BE2C (cell line): Measurements from ENCODE around the gene ASPRV1.

ENCODE experiments used
- DNase-seq: peaks from one replicate; pipeline ENCODE4 v3.0.0-alpha.2; 2020
- H3K27me3 ChIP-seq: fragments of 250-450 bp; sonication (Bioruptor Pico); 2 replicates; pipeline ENCODE4 v1.5.1; 2020; ENCODE audit warnings: mild to moderate bottlenecking
- H3K36me3 ChIP-seq: fragments of 250-450 bp; sonication (Bioruptor Pico); 2 replicates; pipeline ENCODE4 v1.5.1; 2020; ENCODE audit warnings: mild to moderate bottlenecking
- H3K4me1 ChIP-seq: fragments of 250-450 bp; sonication (Bioruptor Pico); 2 replicates; pipeline ENCODE4 v1.5.1; 2020
- H3K4me3 ChIP-seq: 2 replicates; pipeline ENCODE4 v1.5.1; 2011; ENCODE audit warnings: low read depth, low read length
- H3K9me3 ChIP-seq: fragments of 250-450 bp; sonication (Bioruptor Pico); 2 replicates; pipeline ENCODE4 v1.5.1; 2020
- TF ChIP-seq, protein P1 (sequence below): IDR thresholded peaks from 2 replicates; pipeline ENCODE4 v1.5.1; 2012; ENCODE audit warnings: mild to moderate bottlenecking, low read depth, low read length

The ASPRV1 gene

DNA sequence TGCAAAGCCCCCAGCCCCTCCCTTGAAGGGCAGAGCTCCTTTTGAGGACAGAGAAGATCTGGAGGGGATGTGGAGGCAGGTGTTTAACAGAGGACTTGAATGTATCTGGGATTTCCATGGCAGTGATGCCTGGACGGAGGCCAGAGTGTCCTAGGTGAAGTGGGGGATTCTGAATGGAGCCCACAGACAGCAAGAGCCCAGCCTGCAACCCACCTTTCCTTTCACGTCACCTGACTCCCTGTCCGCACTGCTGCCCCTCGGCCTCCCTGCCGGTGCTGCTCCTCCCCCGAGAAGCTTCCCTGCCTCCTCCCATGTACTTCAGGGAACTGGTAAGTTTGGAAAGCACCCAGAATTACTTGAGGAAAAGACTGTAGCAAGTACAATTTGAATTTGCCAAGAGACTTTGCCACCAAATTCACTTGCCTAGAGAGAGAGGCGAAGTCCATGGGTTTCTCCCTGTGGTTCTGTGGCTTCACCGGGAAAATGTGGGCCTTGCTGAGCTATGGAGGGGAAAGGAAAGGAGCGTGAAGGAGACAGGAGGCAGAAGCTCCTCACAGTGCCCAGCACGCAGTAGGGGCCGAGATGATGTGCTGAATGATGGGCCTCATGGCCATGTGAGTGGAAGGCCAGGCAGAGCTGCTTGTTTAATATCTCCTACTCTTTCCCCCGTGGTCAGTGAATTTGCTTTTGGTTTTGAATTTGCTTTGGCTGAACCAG, 13.9 kb upstream of the ASPRV1 start:
- H3K4me1 ChIP-seq: no peaks in the 10 kb centered on the region
- no peaks in the 10 kb centered on the region for H3K27me3 ChIP-seq
- no peak overlapping the region for H3K4me3 ChIP-seq
- H3K9me3 ChIP-seq: no peaks in the 10 kb centered on the region
- no peak for DNase-seq
- H3K36me3 ChIP-seq: no peaks in the 10 kb centered on the region
- TF ChIP-seq, protein P1, sequence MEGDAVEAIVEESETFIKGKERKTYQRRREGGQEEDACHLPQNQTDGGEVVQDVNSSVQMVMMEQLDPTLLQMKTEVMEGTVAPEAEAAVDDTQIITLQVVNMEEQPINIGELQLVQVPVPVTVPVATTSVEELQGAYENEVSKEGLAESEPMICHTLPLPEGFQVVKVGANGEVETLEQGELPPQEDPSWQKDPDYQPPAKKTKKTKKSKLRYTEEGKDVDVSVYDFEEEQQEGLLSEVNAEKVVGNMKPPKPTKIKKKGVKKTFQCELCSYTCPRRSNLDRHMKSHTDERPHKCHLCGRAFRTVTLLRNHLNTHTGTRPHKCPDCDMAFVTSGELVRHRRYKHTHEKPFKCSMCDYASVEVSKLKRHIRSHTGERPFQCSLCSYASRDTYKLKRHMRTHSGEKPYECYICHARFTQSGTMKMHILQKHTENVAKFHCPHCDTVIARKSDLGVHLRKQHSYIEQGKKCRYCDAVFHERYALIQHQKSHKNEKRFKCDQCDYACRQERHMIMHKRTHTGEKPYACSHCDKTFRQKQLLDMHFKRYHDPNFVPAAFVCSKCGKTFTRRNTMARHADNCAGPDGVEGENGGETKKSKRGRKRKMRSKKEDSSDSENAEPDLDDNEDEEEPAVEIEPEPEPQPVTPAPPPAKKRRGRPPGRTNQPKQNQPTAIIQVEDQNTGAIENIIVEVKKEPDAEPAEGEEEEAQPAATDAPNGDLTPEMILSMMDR: no peak

DNA sequence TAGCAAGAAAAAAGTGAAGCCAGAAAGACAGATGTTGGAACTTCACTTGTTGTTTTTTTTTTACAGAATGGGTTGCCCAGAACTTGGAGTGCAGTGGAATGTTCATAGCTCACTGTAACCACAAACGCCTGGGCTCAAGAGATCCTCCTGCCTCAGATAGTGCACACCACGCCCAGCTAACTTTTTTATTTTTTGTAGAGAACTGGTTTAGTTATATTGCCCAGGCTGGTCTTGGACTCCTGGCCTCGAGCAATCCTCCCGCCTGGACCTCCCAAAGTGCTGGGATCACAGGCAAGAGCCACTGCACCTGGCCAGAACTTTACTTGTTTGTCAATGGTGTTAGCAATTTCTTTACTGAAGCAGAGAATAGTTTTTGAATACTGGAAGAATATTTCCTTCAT, 11.9 kb upstream of the ASPRV1 start:
- TF ChIP-seq, protein P1: no peak
- DNase-seq: no peak
- Histone ChIP-seq H3K36me3 (no peaks in the 10 kb centered on the region), H3K9me3 (no peaks in the 10 kb centered on the region), H3K4me1 (no peaks in the 10 kb centered on the region), H3K27me3 (no peaks in the 10 kb centered on the region), H3K4me3 (no peak overlapping the region)

DNA sequence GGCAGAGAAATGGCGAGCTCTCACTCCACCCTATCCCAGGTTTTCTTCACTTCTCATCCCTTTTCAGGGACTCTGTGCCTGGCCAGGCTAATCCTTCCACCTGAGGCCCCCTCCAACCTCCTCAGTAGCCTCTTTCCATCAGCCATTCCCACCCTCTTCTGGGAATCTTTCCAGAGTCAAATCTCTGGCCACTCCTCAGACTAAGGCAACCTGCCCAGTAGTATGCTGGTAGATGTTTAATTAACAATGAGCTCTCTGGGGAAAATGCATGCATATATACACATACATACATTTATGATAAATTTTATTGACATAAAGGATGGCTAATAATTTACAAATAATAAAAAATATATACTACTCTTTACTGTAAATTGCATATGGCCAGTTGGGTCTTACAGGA, 11.4 kb upstream of the ASPRV1 start:
- H3K4me1 ChIP-seq: no peaks in the 10 kb centered on the region
- DNase-seq: no peak
- no peaks in the 10 kb centered on the region for H3K36me3 ChIP-seq
- TF ChIP-seq, protein P1: no peak
- H3K27me3 ChIP-seq: no peaks in the 10 kb centered on the region
- no peaks in the 10 kb centered on the region for H3K9me3 ChIP-seq
- no peak overlapping the region for H3K4me3 ChIP-seq

DNA sequence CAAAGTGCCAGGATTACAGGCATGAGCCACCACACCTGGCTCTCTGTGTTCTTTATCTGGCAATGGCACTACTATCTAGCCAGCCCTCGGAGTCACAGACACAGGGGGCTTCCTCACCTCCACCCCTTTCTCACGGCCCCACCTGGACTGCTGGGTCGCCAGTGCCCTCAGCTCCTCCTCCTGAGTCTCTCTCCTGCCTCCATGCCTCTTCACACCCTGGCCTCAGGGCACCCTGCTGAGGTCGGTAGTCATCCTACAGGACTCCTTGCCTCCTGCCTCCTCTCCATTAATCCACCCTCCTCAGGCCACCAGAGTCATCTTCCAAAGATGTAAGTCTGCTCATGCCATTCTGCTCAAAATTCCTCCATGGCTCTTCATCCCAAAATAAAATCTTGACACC, 8.6 kb upstream of the ASPRV1 start:
- Histone ChIP-seq H3K27me3 (no peaks in the 10 kb centered on the region), H3K4me3 (no peak overlapping the region), H3K4me1 (no peaks in the 10 kb centered on the region), H3K9me3 (no peaks in the 10 kb centered on the region), H3K36me3 (no peaks in the 10 kb centered on the region)
- TF ChIP-seq, protein P1: no peak
- DNase-seq: no peak

DNA sequence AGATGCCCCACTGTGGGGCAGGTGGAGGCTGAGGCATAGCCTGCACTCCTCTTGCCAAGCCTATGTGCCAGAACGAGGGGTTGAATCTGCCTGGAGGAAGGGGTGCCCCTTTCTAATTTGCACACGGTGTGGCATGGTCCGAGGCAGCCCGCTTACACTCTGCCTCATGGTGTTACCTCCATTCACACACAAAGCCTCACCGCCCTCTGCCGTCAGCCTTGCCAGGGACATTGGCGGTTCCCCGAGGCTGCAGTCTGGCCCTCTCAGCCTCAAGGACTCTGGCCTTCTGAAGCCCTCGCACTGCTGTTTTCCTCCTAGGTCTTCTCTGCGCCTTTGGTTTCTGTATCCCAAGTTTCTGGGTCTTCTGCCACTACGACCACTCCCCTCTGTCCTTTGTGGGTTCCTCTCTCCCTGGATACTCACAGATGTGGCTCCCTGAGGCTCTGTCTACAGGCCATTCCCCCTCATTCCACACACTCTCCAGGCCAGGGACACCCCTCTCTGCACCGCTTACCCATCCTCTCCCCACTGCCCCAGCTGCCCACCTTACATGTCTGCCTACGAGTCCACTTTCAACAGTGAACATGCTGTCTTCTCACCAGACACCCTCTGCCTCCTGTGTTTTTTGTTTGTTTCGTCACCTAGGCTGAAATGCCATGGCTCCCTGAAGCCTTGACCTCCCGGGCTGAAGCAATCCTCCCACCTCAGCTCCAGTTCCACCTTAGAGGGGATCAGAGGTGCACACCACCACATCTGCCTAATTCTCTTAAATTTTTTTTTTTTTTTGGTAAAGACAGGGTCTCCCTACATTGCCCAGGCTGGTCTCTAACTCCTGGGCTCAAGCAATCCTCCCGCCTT, 7.9 kb upstream of the ASPRV1 start:
- TF ChIP-seq, protein P1: no peak
- no peak for DNase-seq
- Histone ChIP-seq H3K4me3 (no peak overlapping the region), H3K27me3 (no peaks in the 10 kb centered on the region), H3K36me3 (no peaks in the 10 kb centered on the region), H3K9me3 (no peaks in the 10 kb centered on the region), H3K4me1 (no peaks in the 10 kb centered on the region)

DNA sequence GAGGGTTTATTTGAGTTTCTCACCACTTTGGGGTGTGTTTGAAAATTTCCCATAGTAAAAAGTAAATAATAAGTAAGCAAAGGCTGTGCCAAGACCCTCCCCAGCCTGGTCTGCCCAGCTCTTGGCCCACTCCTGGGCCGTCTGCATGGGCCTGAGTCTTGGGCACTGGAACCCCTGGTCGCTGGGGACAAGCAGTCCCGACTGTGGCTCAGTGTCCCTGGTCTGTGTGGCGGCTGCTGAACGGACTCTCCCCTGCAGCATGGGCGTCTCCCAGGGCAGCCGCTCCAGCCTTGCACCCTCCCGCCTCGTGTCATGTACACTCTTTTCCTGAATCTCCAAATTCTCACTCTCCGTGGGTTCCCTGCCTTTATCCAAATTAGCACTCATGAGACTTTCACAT, 7.2 kb upstream of the ASPRV1 start:
- no peaks in the 10 kb centered on the region for H3K9me3 ChIP-seq
- no peak overlapping the region for H3K4me3 ChIP-seq
- no peaks in the 10 kb centered on the region for H3K36me3 ChIP-seq
- no peak for DNase-seq
- no peaks in the 10 kb centered on the region for H3K27me3 ChIP-seq
- TF ChIP-seq, protein P1: no peak
- no peaks in the 10 kb centered on the region for H3K4me1 ChIP-seq
